ENCODE data around the gene SLC16A12.

DNA sequence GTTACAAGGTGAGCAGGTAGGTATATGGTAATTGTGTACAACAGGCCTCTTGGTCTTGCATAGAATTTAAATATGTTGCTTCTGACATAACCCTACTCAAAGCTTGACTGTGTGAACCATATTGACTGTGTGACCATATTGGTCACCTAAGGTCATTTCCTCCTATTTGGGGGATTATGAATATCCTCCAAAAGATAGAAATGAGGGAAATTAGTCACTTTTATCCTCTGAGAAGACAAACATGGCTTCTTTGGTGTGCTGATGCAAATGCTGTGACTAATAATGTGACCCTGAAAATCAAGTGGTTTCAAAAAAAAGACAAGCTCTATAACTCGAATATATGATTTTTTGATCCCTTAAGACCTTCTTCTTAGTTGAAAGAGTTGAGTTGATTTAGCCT is 93.1 kb downstream of the SLC16A12 start:
- no peak for TF ChIP-seq CTCF (IDR thresholded peaks at IDR 0.05; ENCODE audit: low read depth, low read length)
- TF ChIP-seq EZH2phosphoT487 (IDR thresholded peaks at IDR 0.05; ENCODE audit: low read depth), result no peak
